Left ventricle myocardium inferior (tissue), 1 donor: Measurements from ENCODE around the gene TBX18. TPM values are rescaled to one million over a fixed set of nuclear protein-coding genes. Genes with fewer than 3 reads are reported as not detected.

Experiments
- DNase-seq: peaks from one replicate; pipeline ENCODE4 v3.0.0-alpha.2; 2020
- H3K27ac ChIP-seq: fragments of 200-600 bp; replicated peaks from 2 replicates; pipeline ENCODE4 v1.8.0; 2021
- H3K27me3 ChIP-seq: fragments of 200-600 bp; 2 replicates; pipeline ENCODE4 v1.8.0; 2021; ENCODE audit warnings: low read depth
- H3K36me3 ChIP-seq: fragments of 200-600 bp; 2 replicates; pipeline ENCODE4 v1.8.0; 2021
- H3K4me1 ChIP-seq: fragments of 200-600 bp; 2 replicates; pipeline ENCODE4 v1.8.0; 2021
- H3K4me3 ChIP-seq: fragments of 200-600 bp; 2 replicates; pipeline ENCODE4 v1.8.0; 2021; ENCODE audit warnings: mild to moderate bottlenecking, moderate library complexity
- H3K9me3 ChIP-seq: fragments of 200-600 bp; replicated peaks from 2 replicates; pipeline ENCODE4 v1.8.0; 2021
- CTCF ChIP-seq: fragments of 200-600 bp; IDR thresholded peaks from 2 replicates; pipeline ENCODE4 v1.8.0; 2021; ENCODE audit warnings: antibody characterized with exemption, mild to moderate bottlenecking, borderline replicate concordance
- intact Hi-C: fragments of 100-400 bp; cut with micrococcal nuclease; formaldehyde crosslinking; loops from one replicate; pipeline ENCODE4 v1.11.0; 2022
- total RNA-seq: library from RNA; stranded (reverse); fragmentation: NEBNext Ultra II Directional; extraction: Animal tissue kit (Norgen Biotek cat#: 25700); gene quantifications from one replicate; pipeline ENCODE4 v1.2.1, GENCODE V29; 2021
- donor health status: DM: no; HTN: yes; CAD: no; lungs with severe emphysema.

Gene TBX18
- total RNA-seq, 1 donor from 2014 or later = 3.5 TPM

DNA sequence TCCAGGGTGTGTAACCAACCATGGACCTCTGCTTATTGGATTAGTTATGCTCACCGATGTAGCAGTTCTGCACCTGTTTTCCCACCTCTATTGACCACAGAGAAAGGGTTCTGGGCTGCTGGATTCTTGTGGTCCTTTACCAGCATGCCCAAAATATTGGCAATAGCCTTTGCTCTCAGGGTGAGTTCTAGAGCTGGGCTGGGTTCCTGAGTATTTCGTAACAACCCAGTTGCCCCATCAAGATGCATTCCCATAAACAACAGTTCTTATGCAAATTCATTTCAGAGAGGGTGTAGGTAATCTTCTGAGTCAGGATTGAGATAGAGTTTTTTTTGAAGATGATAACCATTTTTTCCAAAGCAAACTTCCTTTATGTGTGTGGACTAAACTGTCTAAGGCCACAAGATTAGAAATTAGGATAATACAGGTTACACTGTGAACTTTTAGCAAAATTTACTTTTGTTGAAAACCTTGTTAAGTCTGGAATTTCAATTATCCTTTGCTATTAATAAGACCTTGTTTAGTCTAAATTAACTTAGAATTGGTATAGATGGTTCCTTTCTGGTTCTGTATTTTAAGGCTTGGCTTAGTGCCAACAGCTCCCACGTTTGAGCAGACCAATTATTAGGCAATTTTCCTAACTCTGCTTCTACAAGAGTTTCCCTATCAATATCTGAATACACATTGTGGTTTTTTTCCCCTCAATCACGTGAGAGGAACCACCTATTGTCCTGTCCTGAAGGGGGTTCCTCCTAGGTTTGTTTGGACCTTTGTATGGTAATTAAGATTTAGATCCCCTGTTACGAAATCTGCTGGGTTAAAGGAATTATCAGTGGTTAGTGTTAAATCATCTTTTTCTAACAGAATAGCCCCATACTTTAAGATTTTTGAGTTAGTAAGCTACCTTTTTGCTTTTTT lies 46.1 kb downstream of the TBX18 start:
- H3K36me3 ChIP-seq = no peaks in the 10 kb centered on the region
- DNase-seq = no peak
- H3K4me3 ChIP-seq = no peak overlapping the region
- H3K27ac ChIP-seq = no peak overlapping the region
- no peak for TF ChIP-seq CTCF
- H3K4me1 ChIP-seq = no peaks in the 10 kb centered on the region
- intact Hi-C loops = no loop called here
- H3K9me3 ChIP-seq = peaks cover 5% of the 10 kb centered on the region
- no peaks in the 10 kb centered on the region for H3K27me3 ChIP-seq

DNA sequence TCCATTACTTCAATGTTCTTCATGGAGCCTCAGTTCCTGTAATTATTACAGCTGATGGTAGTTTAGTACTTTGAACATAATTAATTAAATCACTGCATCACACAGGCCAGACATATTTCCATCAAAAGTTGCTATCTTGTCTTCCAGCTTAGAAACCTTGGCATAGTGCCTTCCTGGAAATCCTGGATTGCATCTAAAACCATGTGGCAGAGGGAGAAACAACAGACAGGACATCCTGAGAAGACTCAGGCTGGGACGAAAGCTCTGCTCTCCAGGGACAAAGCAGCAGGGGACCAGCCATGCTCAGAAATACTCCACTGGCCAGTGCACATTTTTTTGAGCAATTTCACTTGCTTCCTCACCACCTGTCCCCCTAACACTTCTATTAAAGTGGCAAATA lies 55.3 kb downstream of the TBX18 start:
- no peak for DNase-seq
- no peaks in the 10 kb centered on the region for H3K4me1 ChIP-seq
- H3K27me3 ChIP-seq = no peaks in the 10 kb centered on the region
- intact Hi-C loops = no loop called here
- H3K4me3 ChIP-seq = no peak overlapping the region
- TF ChIP-seq CTCF = no peak
- H3K36me3 ChIP-seq = no peaks in the 10 kb centered on the region
- H3K9me3 ChIP-seq = peaks cover 7% of the 10 kb centered on the region
- H3K27ac ChIP-seq = no peak overlapping the region

GRCh38 chr6:84707171-84707570 lies 57.2 kb downstream of the TBX18 start:
- DNase-seq = no peak
- no peak for TF ChIP-seq CTCF
- H3K27me3 ChIP-seq = no peaks in the 10 kb centered on the region
- no peak overlapping the region for H3K27ac ChIP-seq
- no peaks in the 10 kb centered on the region for H3K36me3 ChIP-seq
- H3K9me3 ChIP-seq = peaks cover 12% of the 10 kb centered on the region
- no peaks in the 10 kb centered on the region for H3K4me1 ChIP-seq
- no peak overlapping the region for H3K4me3 ChIP-seq
- intact Hi-C loops = no loop called here

- Histone ChIP-seq H3K36me3 (no peaks in the 10 kb centered on the region), H3K4me3 (no peak overlapping the region), H3K27ac (no peak overlapping the region), H3K4me1 (no peaks in the 10 kb centered on the region), H3K27me3 (no peaks in the 10 kb centered on the region), H3K9me3 (no peaks in the 10 kb centered on the region)
- no peak for DNase-seq
- no peak for TF ChIP-seq CTCF
- intact Hi-C loops = no loop called here
Observed at GRCh38 chr6:84696166-84696565, 68.2 kb downstream of the TBX18 start.

DNA sequence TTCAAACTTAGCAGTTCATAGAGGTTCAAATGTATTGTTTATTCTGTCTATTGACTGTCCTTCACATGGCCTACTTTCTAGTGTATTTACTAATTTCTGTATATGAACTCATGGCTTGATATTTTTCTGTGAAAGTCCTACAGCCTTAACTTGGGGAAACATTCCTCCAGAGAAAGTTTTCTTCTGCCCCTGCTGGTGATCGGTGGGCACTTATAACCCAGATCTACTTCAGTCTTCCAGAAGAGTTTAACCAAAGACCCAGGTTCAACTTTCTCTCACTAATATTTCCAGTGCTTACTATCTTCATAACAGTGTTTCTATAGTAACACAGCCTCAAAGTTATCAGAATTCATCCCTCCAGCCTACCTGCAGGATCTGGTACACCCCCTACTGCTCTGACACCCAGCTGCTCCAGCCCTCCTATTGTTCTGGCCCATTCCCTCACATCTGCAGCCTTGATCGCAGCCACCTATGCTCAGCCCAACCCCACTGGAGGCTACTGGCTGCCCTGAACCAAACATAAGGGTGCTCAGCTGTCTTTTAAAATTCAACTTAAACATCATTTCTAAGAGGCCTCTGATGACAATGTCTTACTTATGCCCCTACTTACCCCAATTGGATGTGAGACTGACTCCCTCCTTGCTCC lies 72.3 kb downstream of the TBX18 start:
- no peak overlapping the region for H3K27ac ChIP-seq
- no peaks in the 10 kb centered on the region for H3K4me1 ChIP-seq
- DNase-seq = no peak
- no peaks in the 10 kb centered on the region for H3K9me3 ChIP-seq
- no peak for TF ChIP-seq CTCF
- H3K36me3 ChIP-seq = no peaks in the 10 kb centered on the region
- intact Hi-C loops = no loop called here
- no peak overlapping the region for H3K4me3 ChIP-seq
- H3K27me3 ChIP-seq = no peaks in the 10 kb centered on the region
